HepG2 (cell line): ENCODE measurements around the gene PSMD9. TPM values are rescaled to one million over a fixed set of nuclear protein-coding genes. Genes with fewer than 3 reads are reported as not detected.
A peak's percentile ranks its signal among the peaks of the same experiment; 100 is the strongest.

Source experiments
- DMAP1 ChIP-seq: IDR thresholded peaks from 2 replicates; pipeline ENCODE4 v1.6.1; 2016
- DPF2 ChIP-seq: sonication (generic); formaldehyde crosslinking; IDR thresholded peaks from 2 replicates; pipeline ENCODE4 v1.4.0; 2020; ENCODE audit warnings: mild to moderate bottlenecking, low read depth, missing genetic modification reagents, borderline replicate concordance
- FOXM1 ChIP-seq: sonication (generic); formaldehyde crosslinking; IDR thresholded peaks from 2 replicates; pipeline ENCODE4 v1.5.0; 2020; ENCODE audit warnings: missing genetic modification reagents
- GATAD1 ChIP-seq: IDR thresholded peaks from 2 replicates; pipeline ENCODE4 v1.6.1; 2016; ENCODE audit warnings: missing genetic modification reagents, missing compliant biosample characterization
- HOXA7 ChIP-seq: sonication (generic); formaldehyde crosslinking; IDR thresholded peaks from 2 replicates; pipeline ENCODE4 v1.8.1; 2022; ENCODE audit warnings: mild to moderate bottlenecking, missing genetic modification reagents, moderate library complexity
- LCORL ChIP-seq, 2 experiments: fragments of 450-650 bp in 1 of 2; sonication (generic) in 1 of 2; formaldehyde crosslinking in 1 of 2; IDR thresholded peaks; 2 replicates each; pipeline versions ENCODE4 v1.5.0 to v1.6.1; 2017 to 2020; ENCODE audit warnings: antibody characterized with exemption in 1 of 2, missing genetic modification reagents in 1 of 2
- MAFF ChIP-seq: IDR thresholded peaks from 2 replicates; pipeline ENCODE4 v1.6.1; 2011; ENCODE audit warnings: low read depth, low read length, improper control_type of control experiment
- SMAD3 ChIP-seq: sonication (generic); formaldehyde crosslinking; IDR thresholded peaks from 2 replicates; pipeline ENCODE4 v1.4.0; 2020; ENCODE audit warnings: missing genetic modification reagents
- SPEN ChIP-seq: sonication (generic); formaldehyde crosslinking; IDR thresholded peaks from 2 replicates; pipeline ENCODE4 v1.5.1; 2020; ENCODE audit warnings: low read depth, mild to moderate bottlenecking, missing genetic modification reagents
- TEAD3 ChIP-seq: optimal IDR thresholded peaks from 2 replicates; pipeline ENCODE3; 2016; ENCODE audit warnings: borderline replicate concordance
- ZNF446 ChIP-seq: sonication (generic); formaldehyde crosslinking; IDR thresholded peaks from 2 replicates; pipeline ENCODE4 v1.5.0; 2020; ENCODE audit warnings: mild to moderate bottlenecking, missing genetic modification reagents
- ZNF775 ChIP-seq: sonication (generic); formaldehyde crosslinking; IDR thresholded peaks from 2 replicates; pipeline ENCODE4 v1.4.0; 2020; ENCODE audit warnings: missing genetic modification reagents, mild to moderate bottlenecking, moderate library complexity, borderline replicate concordance
- ZNF790 ChIP-seq: sonication (generic); formaldehyde crosslinking; IDR thresholded peaks from 2 replicates; pipeline ENCODE4 v1.8.0; 2022; ENCODE audit warnings: missing genetic modification reagents, mild to moderate bottlenecking, borderline replicate concordance
- ZNF878 ChIP-seq: sonication (generic); formaldehyde crosslinking; IDR thresholded peaks from 2 replicates; pipeline ENCODE4 v1.8.1; 2023; ENCODE audit warnings: mild to moderate bottlenecking, missing genetic modification reagents, moderate library complexity
- polyA plus RNA-seq, 8 experiments: library from polyadenylated mRNA; depleted of rRNA in 3 of 8; stranded (reverse) in 7 of 8; unstranded in 1 of 8; fragments of >200 nt; fragmentation: Illumina TruSeq in 4 of 8; extraction: Trizol in 4 of 8; gene quantifications; 2 replicates each; pipeline versions ENCODE4 v1.2.1 to v1.2.3, GENCODE V29; 2011 to 2016; ENCODE audit warnings: low read depth in 4 of 8, missing spikeins in 1 of 8, mixed read lengths in 1 of 8; ENCODE audit not compliant: insufficient read depth in 1 of 8
- total RNA-seq, 5 experiments: library from RNA; depleted of rRNA; stranded (reverse); fragments of >200 nt; fragmentation: Illumina TruSeq; extraction: Trizol; gene quantifications; 2 replicates each; pipeline ENCODE4 v1.2.3, GENCODE V29; 2016; ENCODE audit warnings: low read depth in 1 of 5
- TF ChIP-seq, protein P1 (sequence below): fragments of 450-650 bp; IDR thresholded peaks from 2 replicates; pipeline ENCODE4 v1.6.1; 2017
- TF ChIP-seq, protein P2 (sequence below): IDR thresholded peaks from 2 replicates; pipeline ENCODE4 v1.6.1; 2016; ENCODE audit warnings: missing compliant biosample characterization, missing genetic modification reagents, borderline replicate concordance
- TF ChIP-seq, protein P3 (sequence below): sonication (generic); formaldehyde crosslinking; IDR thresholded peaks from 2 replicates; pipeline ENCODE4 v1.8.1; 2023; ENCODE audit warnings: mild to moderate bottlenecking, missing genetic modification reagents
- TF ChIP-seq, protein P4 (sequence below): sonication (generic); IDR thresholded peaks from 2 replicates; pipeline ENCODE4 v1.6.1; 2016; ENCODE audit warnings: low read depth, borderline replicate concordance
- TF ChIP-seq, protein P5 (sequence below): sonication (generic); formaldehyde crosslinking; IDR thresholded peaks from 2 replicates; pipeline ENCODE4 v1.4.0; 2020; ENCODE audit warnings: mild to moderate bottlenecking, missing genetic modification reagents

PSMD9 gene
- total and polyA plus RNA-seq, 2 of the 13 experiments (the other 11 are each of a cell fraction or from before 2014, with no cell fraction given) = 41.4 to 61.1 TPM

DNA sequence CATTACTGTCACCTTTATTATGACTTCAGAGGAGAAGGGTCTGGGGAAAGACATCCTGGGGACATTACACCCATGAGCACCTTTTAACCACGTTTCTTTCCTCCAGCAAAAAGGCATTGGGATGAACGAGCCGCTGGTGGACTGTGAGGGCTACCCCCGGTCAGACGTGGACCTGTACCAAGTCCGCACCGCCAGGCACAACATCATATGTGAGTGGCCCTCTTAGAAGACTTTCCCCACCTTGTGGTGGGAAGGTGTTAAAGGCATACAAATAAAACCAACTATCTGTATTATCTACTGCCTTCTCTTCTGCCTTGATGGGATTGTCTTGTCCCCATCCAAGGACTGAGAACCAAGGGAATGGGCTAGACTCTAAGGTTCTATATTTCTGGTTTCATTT, 6.0 kb downstream of the PSMD9 start (continued):
- TF ChIP-seq DMAP1 (CRISPR knock-in tag) = 0 out of 2 replicates have a peak, but pooled peaks have one; percentile 25
- TF ChIP-seq GATAD1 = 0 out of 2 replicates have a peak, but pooled peaks have one; percentile 23
- no peak for TF ChIP-seq FOXM1 (CRISPR knock-in tag)
- no peak for TF ChIP-seq ZNF446 (CRISPR knock-in tag)
- no peak for TF ChIP-seq ZNF790
- TF ChIP-seq, protein P1, sequence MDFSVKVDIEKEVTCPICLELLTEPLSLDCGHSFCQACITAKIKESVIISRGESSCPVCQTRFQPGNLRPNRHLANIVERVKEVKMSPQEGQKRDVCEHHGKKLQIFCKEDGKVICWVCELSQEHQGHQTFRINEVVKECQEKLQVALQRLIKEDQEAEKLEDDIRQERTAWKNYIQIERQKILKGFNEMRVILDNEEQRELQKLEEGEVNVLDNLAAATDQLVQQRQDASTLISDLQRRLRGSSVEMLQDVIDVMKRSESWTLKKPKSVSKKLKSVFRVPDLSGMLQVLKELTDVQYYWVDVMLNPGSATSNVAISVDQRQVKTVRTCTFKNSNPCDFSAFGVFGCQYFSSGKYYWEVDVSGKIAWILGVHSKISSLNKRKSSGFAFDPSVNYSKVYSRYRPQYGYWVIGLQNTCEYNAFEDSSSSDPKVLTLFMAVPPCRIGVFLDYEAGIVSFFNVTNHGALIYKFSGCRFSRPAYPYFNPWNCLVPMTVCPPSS = no peak
- TF ChIP-seq, protein P2, sequence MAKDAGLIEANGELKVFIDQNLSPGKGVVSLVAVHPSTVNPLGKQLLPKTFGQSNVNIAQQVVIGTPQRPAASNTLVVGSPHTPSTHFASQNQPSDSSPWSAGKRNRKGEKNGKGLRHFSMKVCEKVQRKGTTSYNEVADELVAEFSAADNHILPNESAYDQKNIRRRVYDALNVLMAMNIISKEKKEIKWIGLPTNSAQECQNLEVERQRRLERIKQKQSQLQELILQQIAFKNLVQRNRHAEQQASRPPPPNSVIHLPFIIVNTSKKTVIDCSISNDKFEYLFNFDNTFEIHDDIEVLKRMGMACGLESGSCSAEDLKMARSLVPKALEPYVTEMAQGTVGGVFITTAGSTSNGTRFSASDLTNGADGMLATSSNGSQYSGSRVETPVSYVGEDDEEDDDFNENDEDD (CRISPR knock-in tag) = no peak
- TF ChIP-seq TEAD3 = no peak
- no peak for TF ChIP-seq LCORL (IDR thresholded peaks at IDR 0.05)
- TF ChIP-seq LCORL (CRISPR knock-in tag; IDR thresholded peaks at IDR 0.05) = 0 out of 2 replicates have a peak, but pooled peaks have one; percentile 46
- TF ChIP-seq DPF2 (CRISPR knock-in tag) = 0 out of 2 replicates have a peak, but pooled peaks have one; percentile 39
- TF ChIP-seq, protein P3, sequence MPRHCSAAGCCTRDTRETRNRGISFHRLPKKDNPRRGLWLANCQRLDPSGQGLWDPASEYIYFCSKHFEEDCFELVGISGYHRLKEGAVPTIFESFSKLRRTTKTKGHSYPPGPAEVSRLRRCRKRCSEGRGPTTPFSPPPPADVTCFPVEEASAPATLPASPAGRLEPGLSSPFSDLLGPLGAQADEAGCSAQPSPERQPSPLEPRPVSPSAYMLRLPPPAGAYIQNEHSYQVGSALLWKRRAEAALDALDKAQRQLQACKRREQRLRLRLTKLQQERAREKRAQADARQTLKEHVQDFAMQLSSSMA (CRISPR knock-in tag) = no peak
- TF ChIP-seq HOXA7 (CRISPR knock-in tag) = no peak
- no peak for TF ChIP-seq ZNF878
- TF ChIP-seq SPEN (CRISPR knock-in tag) = no peak
- no peak for TF ChIP-seq SMAD3 (CRISPR knock-in tag)
- TF ChIP-seq, protein P4, sequence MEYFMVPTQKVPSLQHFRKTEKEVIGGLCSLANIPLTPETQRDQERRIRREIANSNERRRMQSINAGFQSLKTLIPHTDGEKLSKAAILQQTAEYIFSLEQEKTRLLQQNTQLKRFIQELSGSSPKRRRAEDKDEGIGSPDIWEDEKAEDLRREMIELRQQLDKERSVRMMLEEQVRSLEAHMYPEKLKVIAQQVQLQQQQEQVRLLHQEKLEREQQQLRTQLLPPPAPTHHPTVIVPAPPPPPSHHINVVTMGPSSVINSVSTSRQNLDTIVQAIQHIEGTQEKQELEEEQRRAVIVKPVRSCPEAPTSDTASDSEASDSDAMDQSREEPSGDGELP = peak; percentile 4; the same call in 1 of the 2 replicates
- TF ChIP-seq, protein P5, sequence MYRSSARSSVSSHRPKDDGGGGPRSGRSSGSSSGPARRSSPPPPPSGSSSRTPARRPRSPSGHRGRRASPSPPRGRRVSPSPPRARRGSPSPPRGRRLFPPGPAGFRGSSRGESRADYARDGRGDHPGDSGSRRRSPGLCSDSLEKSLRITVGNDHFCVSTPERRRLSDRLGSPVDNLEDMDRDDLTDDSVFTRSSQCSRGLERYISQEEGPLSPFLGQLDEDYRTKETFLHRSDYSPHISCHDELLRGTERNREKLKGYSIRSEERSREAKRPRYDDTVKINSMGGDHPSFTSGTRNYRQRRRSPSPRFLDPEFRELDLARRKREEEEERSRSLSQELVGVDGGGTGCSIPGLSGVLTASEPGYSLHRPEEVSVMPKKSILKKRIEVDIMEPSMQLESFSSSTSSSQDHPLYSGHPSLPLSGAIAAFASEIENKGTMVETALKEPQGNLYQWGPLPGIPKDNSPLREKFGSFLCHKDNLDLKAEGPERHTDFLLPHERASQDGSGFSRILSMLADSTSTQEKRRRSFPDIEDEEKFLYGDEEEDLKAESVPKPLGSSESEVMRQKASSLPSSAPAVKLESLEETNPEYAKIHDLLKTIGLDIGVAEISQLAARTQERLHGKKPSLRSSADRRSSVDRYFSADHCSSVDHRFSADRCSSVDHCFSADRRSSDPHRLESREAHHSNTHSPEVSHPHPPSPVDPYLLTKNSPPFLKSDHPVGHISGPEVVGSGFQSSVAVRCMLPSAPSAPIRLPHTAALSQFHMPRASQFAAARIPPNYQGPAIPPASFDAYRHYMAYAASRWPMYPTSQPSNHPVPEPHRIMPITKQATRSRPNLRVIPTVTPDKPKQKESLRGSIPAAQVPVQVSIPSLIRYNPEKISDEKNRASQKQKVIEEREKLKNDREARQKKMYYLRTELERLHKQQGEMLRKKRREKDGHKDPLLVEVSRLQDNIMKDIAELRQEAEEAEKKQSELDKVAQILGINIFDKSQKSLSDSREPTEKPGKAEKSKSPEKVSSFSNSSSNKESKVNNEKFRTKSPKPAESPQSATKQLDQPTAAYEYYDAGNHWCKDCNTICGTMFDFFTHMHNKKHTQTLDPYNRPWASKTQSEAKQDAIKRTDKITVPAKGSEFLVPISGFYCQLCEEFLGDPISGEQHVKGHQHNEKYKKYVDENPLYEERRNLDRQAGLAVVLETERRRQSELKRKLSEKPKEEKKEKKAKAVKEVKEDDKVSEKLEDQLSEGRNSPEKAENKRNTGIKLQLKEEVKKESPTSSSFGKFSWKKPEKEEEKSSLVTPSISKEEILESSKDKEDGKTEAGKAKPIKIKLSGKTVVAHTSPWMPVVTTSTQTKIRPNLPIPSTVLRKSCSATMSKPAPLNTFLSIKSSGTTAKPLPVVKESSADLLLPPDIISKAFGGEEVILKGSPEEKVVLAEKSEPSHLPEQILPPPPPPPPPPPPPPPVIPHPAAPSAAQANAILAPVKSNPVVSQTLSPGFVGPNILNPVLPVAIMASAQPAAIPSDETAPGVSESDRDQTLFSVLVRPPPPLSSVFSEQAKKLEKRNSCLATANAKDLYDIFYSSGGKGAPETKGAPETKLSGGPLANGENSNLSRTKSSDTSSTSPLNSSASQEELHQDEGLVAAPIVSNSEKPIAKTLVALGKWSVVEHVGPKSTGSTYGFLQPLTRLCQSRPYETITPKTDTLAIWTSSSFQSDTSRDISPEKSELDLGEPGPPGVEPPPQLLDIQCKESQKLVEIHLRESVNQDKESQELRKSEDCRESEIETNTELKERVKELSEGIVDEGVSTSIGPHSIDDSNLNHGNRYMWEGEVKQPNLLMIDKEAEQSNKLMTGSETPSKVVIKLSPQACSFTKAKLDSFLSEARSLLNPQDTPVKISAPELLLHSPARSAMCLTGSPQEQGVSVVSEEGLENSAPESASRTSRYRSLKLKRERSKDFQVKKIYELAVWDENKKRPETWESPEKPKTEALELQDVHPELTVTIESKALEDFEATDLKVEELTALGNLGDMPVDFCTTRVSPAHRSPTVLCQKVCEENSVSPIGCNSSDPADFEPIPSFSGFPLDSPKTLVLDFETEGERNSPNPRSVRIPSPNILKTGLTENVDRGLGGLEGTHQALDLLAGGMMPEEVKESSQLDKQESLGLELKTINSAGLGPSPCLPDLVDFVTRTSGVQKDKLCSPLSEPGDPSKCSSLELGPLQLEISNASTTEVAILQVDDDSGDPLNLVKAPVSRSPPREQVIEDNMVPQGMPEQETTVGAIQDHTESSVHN (CRISPR knock-in tag) = no peak
- TF ChIP-seq MAFF = no peak
- no peak for TF ChIP-seq ZNF775
